Neuron (in vitro differentiated cells): Measurements from ENCODE around the gene C1RL.
A peak's percentile ranks its signal among the peaks of the same experiment; 100 is the strongest.

Experiments
- H2AFZ ChIP-seq: one replicate; pipeline ENCODE4 v1.6.1; 2013; ENCODE audit warnings: low read depth, mild to moderate bottlenecking, inconsistent platforms, low read length, moderate library complexity
- H3K27me3 ChIP-seq: one replicate; pipeline ENCODE4 v1.6.1; 2013; ENCODE audit warnings: low read length; ENCODE audit not compliant: insufficient read depth
- H3K36me3 ChIP-seq: one replicate; pipeline ENCODE4 v1.6.1; 2013; ENCODE audit warnings: low read length; ENCODE audit not compliant: insufficient read depth
- H3K4me1 ChIP-seq: one replicate; pipeline ENCODE4 v1.6.1; 2013; ENCODE audit warnings: low read length; ENCODE audit not compliant: insufficient read depth
- H3K4me3 ChIP-seq: 2 replicates; pipeline ENCODE4 v1.5.1; 2013; ENCODE audit warnings: mild to moderate bottlenecking, low read length, moderate library complexity
- H3K9me3 ChIP-seq: one replicate; pipeline ENCODE4 v1.6.1; 2013; ENCODE audit warnings: low read length

C1RL gene

GRCh38 chr12:7144414-7145120 lies 35.6 kb upstream of the C1RL start:
- H3K36me3 ChIP-seq, result peaks cover 64% of the 10 kb centered on the region
- no peak overlapping the region for H2AFZ ChIP-seq
- H3K9me3 ChIP-seq, result no peaks in the 10 kb centered on the region
- H3K4me3 ChIP-seq, result no peak overlapping the region
- H3K27me3 ChIP-seq, result no peaks in the 10 kb centered on the region
- no peaks in the 10 kb centered on the region for H3K4me1 ChIP-seq

- Histone ChIP-seq H3K9me3 (no peaks in the 10 kb centered on the region), H3K36me3 (peaks cover 62% of the 10 kb centered on the region), H3K27me3 (no peaks in the 10 kb centered on the region), H2AFZ (no peak overlapping the region), H3K4me3 (no peak overlapping the region), H3K4me1 (no peaks in the 10 kb centered on the region)
These were observed 34.5 kb upstream of the C1RL start for GRCh38 chr12:7143564-7143963.

- Histone ChIP-seq H3K9me3 (no peaks in the 10 kb centered on the region), H3K4me1 (no peaks in the 10 kb centered on the region), H2AFZ (no peak overlapping the region), H3K27me3 (no peaks in the 10 kb centered on the region), H3K36me3 (peaks cover 59% of the 10 kb centered on the region), H3K4me3 (no peak overlapping the region)
These were observed 33.9 kb upstream of the C1RL start for GRCh38 chr12:7142809-7143465.

GRCh38 chr12:7142056-7142644 lies 33.1 kb upstream of the C1RL start:
- Histone ChIP-seq H3K36me3 (peaks cover 63% of the 10 kb centered on the region), H3K4me1 (no peaks in the 10 kb centered on the region), H3K27me3 (no peaks in the 10 kb centered on the region), H2AFZ (no peak overlapping the region), H3K9me3 (no peaks in the 10 kb centered on the region), H3K4me3 (no peak overlapping the region)

- Histone ChIP-seq H2AFZ (no peak overlapping the region), H3K4me1 (no peaks in the 10 kb centered on the region), H3K27me3 (no peaks in the 10 kb centered on the region), H3K4me3 (no peak overlapping the region), H3K9me3 (no peaks in the 10 kb centered on the region), H3K36me3 (peaks cover 63% of the 10 kb centered on the region)
These were observed 32.5 kb upstream of the C1RL start for GRCh38 chr12:7141351-7142005.

- no peaks in the 10 kb centered on the region for H3K9me3 ChIP-seq
- peaks cover 74% of the 10 kb centered on the region for H3K36me3 ChIP-seq
- no peaks in the 10 kb centered on the region for H3K27me3 ChIP-seq
- no peaks in the 10 kb centered on the region for H3K4me1 ChIP-seq
- no peak overlapping the region for H3K4me3 ChIP-seq
- H2AFZ ChIP-seq, result no peak overlapping the region
These were observed 30.2 kb upstream of the C1RL start for GRCh38 chr12:7139200-7139599.

- H3K4me1 ChIP-seq, result peaks cover 1% of the 10 kb centered on the region
- H3K4me3 ChIP-seq, result no peak overlapping the region
- H3K9me3 ChIP-seq, result no peaks in the 10 kb centered on the region
- H2AFZ ChIP-seq, result no peak overlapping the region
- H3K36me3 ChIP-seq, result peaks cover 76% of the 10 kb centered on the region
- H3K27me3 ChIP-seq, result no peaks in the 10 kb centered on the region
These were observed 28.9 kb upstream of the C1RL start for GRCh38 chr12:7137908-7138307.

GRCh38 chr12:7136676-7137075 lies 27.7 kb upstream of the C1RL start:
- H3K36me3 ChIP-seq, result peaks cover 66% of the 10 kb centered on the region
- no peaks in the 10 kb centered on the region for H3K9me3 ChIP-seq
- H2AFZ ChIP-seq, result no peak overlapping the region
- no peak overlapping the region for H3K4me3 ChIP-seq
- H3K4me1 ChIP-seq, result peaks cover 13% of the 10 kb centered on the region
- H3K27me3 ChIP-seq, result no peaks in the 10 kb centered on the region

GRCh38 chr12:7136071-7136470 lies 27.1 kb upstream of the C1RL start:
- H3K4me1 ChIP-seq, result peaks cover 19% of the 10 kb centered on the region
- H3K27me3 ChIP-seq, result no peaks in the 10 kb centered on the region
- no peak overlapping the region for H3K4me3 ChIP-seq
- peaks cover 62% of the 10 kb centered on the region for H3K36me3 ChIP-seq
- H3K9me3 ChIP-seq, result no peaks in the 10 kb centered on the region
- H2AFZ ChIP-seq, result no peak overlapping the region

GRCh38 chr12:7134396-7135166 lies 25.6 kb upstream of the C1RL start:
- peaks cover 52% of the 10 kb centered on the region for H3K36me3 ChIP-seq
- peaks cover 20% of the 10 kb centered on the region for H3K4me1 ChIP-seq
- no peaks in the 10 kb centered on the region for H3K27me3 ChIP-seq
- no peaks in the 10 kb centered on the region for H3K9me3 ChIP-seq
- H3K4me3 ChIP-seq, result no peak overlapping the region
- no peak overlapping the region for H2AFZ ChIP-seq

- H2AFZ ChIP-seq, result no peak overlapping the region
- H3K36me3 ChIP-seq, result peaks cover 32% of the 10 kb centered on the region
- no peaks in the 10 kb centered on the region for H3K9me3 ChIP-seq
- peak overlapping the region; percentile 84 for H3K4me3 ChIP-seq
- peaks cover 24% of the 10 kb centered on the region for H3K4me1 ChIP-seq
- H3K27me3 ChIP-seq, result no peaks in the 10 kb centered on the region
These were observed 22.5 kb upstream of the C1RL start for GRCh38 chr12:7131502-7131866.

GRCh38 chr12:7130701-7131501 lies 21.9 kb upstream of the C1RL start:
- peaks cover 24% of the 10 kb centered on the region for H3K4me1 ChIP-seq
- H3K9me3 ChIP-seq, result no peaks in the 10 kb centered on the region
- peak overlapping the region; percentile 84 for H2AFZ ChIP-seq
- no peaks in the 10 kb centered on the region for H3K27me3 ChIP-seq
- peak overlapping the region; percentile 84 for H3K4me3 ChIP-seq
- H3K36me3 ChIP-seq, result peaks cover 26% of the 10 kb centered on the region
